PC-9 (cell line): ENCODE results near the gene MT1B. TPM values are rescaled to one million over a fixed set of nuclear protein-coding genes. Genes with fewer than 3 reads are reported as not detected.

Experiments
- BruUV-seq: library from RNA; stranded (reverse); fragments of 400-500 nt; replicated peaks from 2 replicates; lab custom pipeline; 2021; lab: Mats Ljungman, UMichigan
- CTCF ChIA-PET: fragments of 300-600 bp; sonication (Branson Sonifier 250); formaldehyde crosslinking; loops from one replicate; lab custom pipeline; 2022; ENCODE audit warnings: antibody characterized with exemption; lab: Charles Lee
- POLR2A ChIA-PET: fragments of 300-600 bp; sonication (Branson Sonifier 250); formaldehyde crosslinking; loops from one replicate; lab custom pipeline; 2022; ENCODE audit warnings: antibody characterized with exemption; ENCODE audit not compliant: unreplicated experiment; lab: Charles Lee
- DNase-seq, 2 experiments: peaks; one replicate each; pipeline versions ENCODE4 v3.0.0 to v3.0.0-alpha.2; 2015 to 2022; ENCODE audit warnings: mixed read lengths in 1 of 2
- H2AFZ ChIP-seq: fragments of 200-600 bp; sonication (generic); 2 replicates; pipeline ENCODE4 v1.8.1; 2017; ENCODE audit warnings: antibody characterized with exemption
- H3F3A ChIP-seq: fragments of 200-600 bp; sonication (generic); 2 replicates; pipeline ENCODE4 v1.8.1; 2017; ENCODE audit warnings: antibody characterized with exemption, mild to moderate bottlenecking, low read depth; ENCODE audit not compliant: insufficient read depth
- H3K27ac ChIP-seq: fragments of 200-600 bp; sonication (generic); 2 replicates; pipeline ENCODE4 v1.6.1; 2016; ENCODE audit warnings: mixed run types
- H3K27me3 ChIP-seq: fragments of 200-600 bp; sonication (generic); 2 replicates; pipeline ENCODE4 v1.6.1; 2016; ENCODE audit warnings: low read depth, mixed run types; ENCODE audit not compliant: insufficient read depth
- H3K36me3 ChIP-seq: fragments of 200-600 bp; sonication (generic); 2 replicates; pipeline ENCODE4 v1.6.1; 2016; ENCODE audit warnings: low read depth, mixed run types
- H3K4me1 ChIP-seq: fragments of 200-600 bp; sonication (generic); replicated peaks from 2 replicates; pipeline ENCODE4 v1.6.1; 2016; ENCODE audit warnings: mixed run types; ENCODE audit not compliant: insufficient read depth
- H3K4me2 ChIP-seq: fragments of 200-600 bp; sonication (generic); 2 replicates; pipeline ENCODE4 v1.6.1; 2017; ENCODE audit warnings: mixed run types
- H3K4me3 ChIP-seq: fragments of 200-600 bp; sonication (generic); 2 replicates; pipeline ENCODE4 v1.6.1; 2016; ENCODE audit warnings: mixed run types
- H3K79me2 ChIP-seq: fragments of 200-600 bp; sonication (generic); 2 replicates; pipeline ENCODE4 v1.6.1; 2017; ENCODE audit warnings: low read depth, mixed run types
- H3K9me2 ChIP-seq: fragments of 200-600 bp; sonication (generic); 2 replicates; pipeline ENCODE4 v1.8.1; 2017; ENCODE audit warnings: mild to moderate bottlenecking; ENCODE audit not compliant: insufficient read depth
- H3K9me3 ChIP-seq: fragments of 200-600 bp; sonication (generic); 2 replicates; pipeline ENCODE4 v1.8.1; 2016; ENCODE audit warnings: low read depth; ENCODE audit not compliant: insufficient read depth
- H4K20me1 ChIP-seq: fragments of 200-600 bp; sonication (generic); 2 replicates; pipeline ENCODE4 v1.8.1; 2017; ENCODE audit not compliant: insufficient read depth
- CTCF ChIP-seq: fragments of 200-600 bp; sonication (generic); conservative IDR thresholded peaks from 2 replicates; pipeline ENCODE4 v1.6.1; 2017; ENCODE audit warnings: mixed run types, antibody characterized with exemption, mild to moderate bottlenecking, moderate library complexity
- EZH2 ChIP-seq: fragments of 200-600 bp; sonication (generic); IDR thresholded peaks from 2 replicates; pipeline ENCODE4 v1.8.0; 2017; ENCODE audit warnings: antibody characterized with exemption, low read depth
- intact Hi-C: fragments of 100-400 bp; cut with micrococcal nuclease; formaldehyde crosslinking; loops from one replicate; pipeline ENCODE4 v1.10.0; 2022; ENCODE audit not compliant: unreplicated experiment
- total RNA-seq: library from RNA; stranded (reverse); gene quantifications from 2 replicates; pipeline ENCODE4 v1.2.3, GENCODE V29; 2021

Gene MT1B
- total RNA-seq, 1 experiment from 2014 or later = not detected

- no TSS peak for BruUV-seq
- Histone ChIP-seq H3K4me3 (peak overlapping the region; percentile 90; the same call in 1 of the 2 replicates), H4K20me1 (no peaks in the 10 kb centered on the region), H3K9me3 (no peaks in the 10 kb centered on the region), H2AFZ (no peak overlapping the region), H3K4me1 (peaks cover 96% of the 10 kb centered on the region), H3K27me3 (no peaks in the 10 kb centered on the region), H3K4me2 (peak overlapping the region; percentile 90), H3K9me2 (no peaks in the 10 kb centered on the region), H3F3A (peaks cover 65% of the 10 kb centered on the region), H3K27ac (peak overlapping the region; percentile 73), H3K36me3 (no peaks in the 10 kb centered on the region), H3K79me2 (no peaks in the 10 kb centered on the region; the same call in 1 of the 2 replicates)
- TF ChIP-seq CTCF (no peak), EZH2 (no peak)
- ChIA-PET POLR2A (interaction anchor here (0.6 to 1.5 kb wide), 2 partner anchors 39 to 372 kb away, joined by 3 to 9 read pairs; no protein-coding TSS in a partner anchor), CTCF (interaction anchor here (0.5 to 1.3 kb wide), 2 partner anchors 33 to 89 kb away, joined by 3 to 4 read pairs; no protein-coding TSS in a partner anchor)
- intact Hi-C loops = no loop called here
- DNase-seq = no peak
Measured at GRCh38 chr16:56610609-56611111, 41.0 kb upstream of the MT1B start.

- H3F3A ChIP-seq = peaks cover 59% of the 10 kb centered on the region
- H3K9me2 ChIP-seq = no peaks in the 10 kb centered on the region
- DNase-seq = peak in 1 of 2 experiments; percentile 75
- ChIA-PET POLR2A (interaction anchor here (0.6 to 1.5 kb wide), 2 partner anchors 38 to 372 kb away, joined by 3 to 9 read pairs; no protein-coding TSS in a partner anchor), CTCF (interaction anchor here (0.5 to 1.3 kb wide), 2 partner anchors 32 to 89 kb away, joined by 3 to 4 read pairs; no protein-coding TSS in a partner anchor)
- H3K4me1 ChIP-seq = peaks cover 92% of the 10 kb centered on the region
- H4K20me1 ChIP-seq = no peaks in the 10 kb centered on the region
- peak overlapping the region; percentile 90 for H3K4me2 ChIP-seq
- intact Hi-C loops = no loop called here
- H3K27me3 ChIP-seq = no peaks in the 10 kb centered on the region
- TF ChIP-seq CTCF = no peak
- TF ChIP-seq EZH2 = no peak
- no peaks in the 10 kb centered on the region for H3K9me3 ChIP-seq
- no peaks in the 10 kb centered on the region for H3K36me3 ChIP-seq
- H3K27ac ChIP-seq = peak overlapping the region; percentile 73
- H2AFZ ChIP-seq = no peak overlapping the region
- H3K79me2 ChIP-seq = no peaks in the 10 kb centered on the region; the same call in 1 of the 2 replicates
- BruUV-seq = no TSS peak
- H3K4me3 ChIP-seq = no peak overlapping the region
Measured at GRCh38 chr16:56611281-56611833, 40.3 kb upstream of the MT1B start.

DNA sequence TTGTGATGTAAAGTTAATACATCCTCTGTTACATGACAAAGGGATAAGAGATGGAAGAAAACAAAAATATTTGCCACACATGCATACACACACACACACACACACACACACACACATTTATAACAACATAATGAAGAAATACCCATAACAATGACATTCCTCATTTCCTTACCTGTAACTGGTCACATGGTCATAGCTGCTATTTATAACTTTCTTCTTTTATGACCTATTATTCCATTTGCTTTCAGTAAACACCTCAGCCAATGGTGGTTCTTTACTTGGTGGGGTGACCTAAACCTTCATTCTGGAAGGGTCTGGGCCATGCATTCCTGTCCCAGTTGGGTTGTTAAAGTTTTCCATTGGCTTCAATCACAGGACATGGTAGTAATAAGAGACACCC, 38.0 kb upstream of the MT1B start:
- H3K79me2 ChIP-seq = no peaks in the 10 kb centered on the region; the same call in 1 of the 2 replicates
- peaks cover 72% of the 10 kb centered on the region for H3K4me1 ChIP-seq
- intact Hi-C loops = no loop called here
- no TSS peak for BruUV-seq
- H3K9me2 ChIP-seq = no peaks in the 10 kb centered on the region
- H3K27me3 ChIP-seq = no peaks in the 10 kb centered on the region
- H3F3A ChIP-seq = peaks cover 40% of the 10 kb centered on the region
- CTCF ChIA-PET = no interaction called here
- H3K27ac ChIP-seq = peak overlapping the region; percentile 79
- no peak overlapping the region for H2AFZ ChIP-seq
- no peak overlapping the region for H3K4me3 ChIP-seq
- H3K4me2 ChIP-seq = peak overlapping the region; percentile 55
- H4K20me1 ChIP-seq = no peaks in the 10 kb centered on the region
- POLR2A ChIA-PET = no interaction called here
- peak in 1 of 2 experiments; percentile 48 for DNase-seq
- no peaks in the 10 kb centered on the region for H3K9me3 ChIP-seq
- TF ChIP-seq CTCF (no peak), EZH2 (no peak)
- H3K36me3 ChIP-seq = no peaks in the 10 kb centered on the region
